Measurements from ENCODE around the gene TEKTIP1. TPM values are rescaled to one million over a fixed set of nuclear protein-coding genes. Genes with fewer than 3 reads are reported as not detected.

Gene TEKTIP1
- total and polyA plus RNA-seq, 2 of the 4 experiments (the other 2 are of a cell fraction), result not detected

DNA sequence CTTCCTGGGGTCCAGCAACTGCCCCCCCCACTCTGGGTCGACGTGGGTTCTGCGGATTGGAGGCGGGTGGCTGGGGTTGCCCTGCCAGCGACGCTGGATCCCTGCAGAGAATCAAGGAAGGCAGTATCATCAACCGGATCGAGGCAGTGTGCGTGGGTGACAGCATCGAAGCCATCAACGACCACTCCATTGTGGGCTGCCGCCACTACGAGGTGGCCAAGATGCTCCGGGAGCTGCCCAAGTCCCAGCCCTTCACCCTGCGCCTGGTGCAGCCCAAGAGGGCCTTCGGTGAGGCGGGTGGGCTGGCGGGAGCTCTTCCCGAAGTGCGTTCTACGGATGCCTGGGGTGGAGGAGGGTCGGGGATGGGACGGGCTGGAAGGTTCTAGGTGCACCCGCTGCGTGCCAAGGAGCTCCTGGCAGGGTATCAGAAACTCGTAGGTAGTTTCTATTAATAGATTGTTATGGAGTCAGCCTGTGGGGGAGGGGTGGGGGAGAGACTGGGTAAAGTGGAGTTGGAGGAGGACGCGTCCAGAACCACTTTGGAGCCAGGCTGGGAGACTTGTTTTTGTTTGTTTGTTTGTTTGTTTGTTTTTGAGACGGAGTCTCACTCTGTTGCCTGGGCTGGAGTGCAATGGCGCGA, 47.9 kb downstream of the TEKTIP1 start (continued):
- TF ChIP-seq, protein P1, sequence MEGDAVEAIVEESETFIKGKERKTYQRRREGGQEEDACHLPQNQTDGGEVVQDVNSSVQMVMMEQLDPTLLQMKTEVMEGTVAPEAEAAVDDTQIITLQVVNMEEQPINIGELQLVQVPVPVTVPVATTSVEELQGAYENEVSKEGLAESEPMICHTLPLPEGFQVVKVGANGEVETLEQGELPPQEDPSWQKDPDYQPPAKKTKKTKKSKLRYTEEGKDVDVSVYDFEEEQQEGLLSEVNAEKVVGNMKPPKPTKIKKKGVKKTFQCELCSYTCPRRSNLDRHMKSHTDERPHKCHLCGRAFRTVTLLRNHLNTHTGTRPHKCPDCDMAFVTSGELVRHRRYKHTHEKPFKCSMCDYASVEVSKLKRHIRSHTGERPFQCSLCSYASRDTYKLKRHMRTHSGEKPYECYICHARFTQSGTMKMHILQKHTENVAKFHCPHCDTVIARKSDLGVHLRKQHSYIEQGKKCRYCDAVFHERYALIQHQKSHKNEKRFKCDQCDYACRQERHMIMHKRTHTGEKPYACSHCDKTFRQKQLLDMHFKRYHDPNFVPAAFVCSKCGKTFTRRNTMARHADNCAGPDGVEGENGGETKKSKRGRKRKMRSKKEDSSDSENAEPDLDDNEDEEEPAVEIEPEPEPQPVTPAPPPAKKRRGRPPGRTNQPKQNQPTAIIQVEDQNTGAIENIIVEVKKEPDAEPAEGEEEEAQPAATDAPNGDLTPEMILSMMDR (conservative IDR thresholded peaks at IDR 0.05; ENCODE audit: low read depth, low read length), result no peak
- no peak for TF ChIP-seq RFX5 (IDR thresholded peaks at IDR 0.05; ENCODE audit: low read depth, low read length)
- TF ChIP-seq NFE2L2 (IDR thresholded peaks at IDR 0.05; ENCODE audit: low read depth, low read length), result no peak
- TF ChIP-seq, protein P2, sequence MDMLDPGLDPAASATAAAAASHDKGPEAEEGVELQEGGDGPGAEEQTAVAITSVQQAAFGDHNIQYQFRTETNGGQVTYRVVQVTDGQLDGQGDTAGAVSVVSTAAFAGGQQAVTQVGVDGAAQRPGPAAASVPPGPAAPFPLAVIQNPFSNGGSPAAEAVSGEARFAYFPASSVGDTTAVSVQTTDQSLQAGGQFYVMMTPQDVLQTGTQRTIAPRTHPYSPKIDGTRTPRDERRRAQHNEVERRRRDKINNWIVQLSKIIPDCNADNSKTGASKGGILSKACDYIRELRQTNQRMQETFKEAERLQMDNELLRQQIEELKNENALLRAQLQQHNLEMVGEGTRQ (IDR thresholded peaks at IDR 0.05; ENCODE audit: low read depth, low read length), result no peak
- TF ChIP-seq BHLHE40 (IDR thresholded peaks at IDR 0.05; ENCODE audit: low read depth, low read length), result no peak

Data from IMR-90 (cell line).